Colon (tissue), 2 donors: ENCODE results near the gene KRTAP10-6.
"Not testable (repeated sequence)": the region's sequence is repeated elsewhere in the genome, so short reads cannot be mapped to it uniquely, and the experiment has no call there.

Experiments
- FAIRE-seq: peaks from 2 replicates; lab custom pipeline; 2012; peaks lifted over from hg19 to GRCh38; lab: Jason Lieb, UNC
- donor health status: control.
- donor health status: control.

KRTAP10-6 gene

GRCh38 chr21:44576025-44576420 lies 16.3 kb downstream of the KRTAP10-6 start:
- FAIRE-seq = no peak

- FAIRE-seq = no peak
Measured at GRCh38 chr21:44575307-44576024, 16.8 kb downstream of the KRTAP10-6 start.

- FAIRE-seq = no peak
Measured at GRCh38 chr21:44574457-44575306, 17.6 kb downstream of the KRTAP10-6 start.

GRCh38 chr21:44573630-44574456 lies 18.5 kb downstream of the KRTAP10-6 start, which contains the start of gene KRTAP10-4:
Gene KRTAP10-4 (plus strand): TSS chr21:44573729. CDS start chr21:44573759, 30 bp downstream.
- FAIRE-seq = not testable (repeated sequence)

GRCh38 chr21:44572959-44573583 lies 19.2 kb downstream of the KRTAP10-6 start:
- FAIRE-seq = no peak

- FAIRE-seq = no peak
Measured at GRCh38 chr21:44571844-44572782, 20.2 kb downstream of the KRTAP10-6 start.

- no peak for FAIRE-seq
Measured at GRCh38 chr21:44571296-44571695, 21.0 kb downstream of the KRTAP10-6 start.

GRCh38 chr21:44569861-44570517 lies 22.3 kb downstream of the KRTAP10-6 start:
- FAIRE-seq = no peak

GRCh38 chr21:44568667-44569556 lies 23.4 kb downstream of the KRTAP10-6 start:
- no peak for FAIRE-seq

- no peak for FAIRE-seq
Measured at GRCh38 chr21:44568261-44568660, 24.0 kb downstream of the KRTAP10-6 start.

- no peak for FAIRE-seq
Measured at GRCh38 chr21:44567481-44568171, 24.7 kb downstream of the KRTAP10-6 start.

GRCh38 chr21:44566403-44566802 lies 25.9 kb downstream of the KRTAP10-6 start:
- FAIRE-seq = peak; percentile 18

- FAIRE-seq = peak; percentile 61
Measured at GRCh38 chr21:44564886-44565598, 27.3 kb downstream of the KRTAP10-6 start.

GRCh38 chr21:44564099-44564498 lies 28.2 kb downstream of the KRTAP10-6 start:
- FAIRE-seq = no peak

GRCh38 chr21:44558695-44559094 lies 33.6 kb downstream of the KRTAP10-6 start, which contains the start of gene KRTAP10-3:
Gene KRTAP10-3 (minus strand): TSS chr21:44558795. CDS start chr21:44558715, 80 bp downstream.
- no peak for FAIRE-seq

GRCh38 chr21:44558329-44558675 lies 34.0 kb downstream of the KRTAP10-6 start:
- FAIRE-seq = not testable (repeated sequence)

- no peak for FAIRE-seq
Measured at GRCh38 chr21:44557491-44558328, 34.6 kb downstream of the KRTAP10-6 start.
